ENCODE measurements around the gene MRPS26. TPM values are rescaled to one million over a fixed set of nuclear protein-coding genes. Genes with fewer than 3 reads are reported as not detected.
"Not testable (repeated sequence)": the region's sequence is repeated elsewhere in the genome, so short reads cannot be mapped to it uniquely, and the experiment has no call there.

MRPS26 gene
- polyA plus RNA-seq, 5 donors = 34.1 to 70.1 (median 46.3) TPM

- DNase-seq = no peak
These were observed 6.4 kb upstream of the MRPS26 start for GRCh38 chr20:3039426-3039825.

DNA sequence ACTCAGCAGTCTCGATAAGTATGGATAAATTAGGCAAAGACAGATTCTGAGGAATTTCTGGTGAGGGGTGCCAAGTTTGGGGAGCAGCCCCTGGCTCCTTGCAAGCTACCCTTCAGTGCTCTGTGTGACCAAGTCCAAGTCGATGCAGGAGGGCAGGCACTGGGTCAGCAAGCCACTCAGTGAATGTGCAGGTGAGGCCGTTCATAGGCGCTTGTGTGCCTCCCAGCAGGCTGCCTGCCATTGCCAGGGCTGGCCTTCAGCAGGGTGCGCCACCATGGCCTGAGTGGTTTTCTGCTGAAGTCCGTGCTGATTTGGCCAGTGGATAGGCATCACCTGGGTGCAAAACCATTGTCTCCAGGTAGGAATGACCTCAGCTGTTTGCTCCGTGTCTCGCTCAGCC, 5.8 kb upstream of the MRPS26 start:
- no peak for DNase-seq

GRCh38 chr20:3041854-3042409, 3.9 kb upstream of the MRPS26 start:
- DNase-seq = peak; percentile 32 to 34

DNA sequence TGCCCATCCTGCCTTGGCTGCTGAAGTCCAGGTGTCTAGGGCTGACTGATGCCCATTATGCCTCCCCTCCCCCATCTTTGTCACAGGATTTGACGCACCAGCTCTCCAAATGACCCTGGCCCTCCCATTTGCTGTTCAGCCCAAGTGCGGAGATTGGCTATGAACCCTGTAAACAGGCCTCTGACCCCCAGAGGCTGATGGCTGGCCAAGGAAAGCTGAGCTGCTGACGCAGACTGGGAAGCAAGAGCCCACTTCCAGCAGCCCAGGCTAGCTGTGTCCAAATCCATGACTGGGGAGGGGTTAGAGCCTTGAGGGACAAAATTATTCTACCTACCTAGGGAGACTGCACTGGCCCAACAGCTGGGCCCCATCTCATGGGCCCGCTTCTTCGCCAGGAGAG, 3.2 kb upstream of the MRPS26 start:
- DNase-seq = peak; percentile 40 to 46

DNA sequence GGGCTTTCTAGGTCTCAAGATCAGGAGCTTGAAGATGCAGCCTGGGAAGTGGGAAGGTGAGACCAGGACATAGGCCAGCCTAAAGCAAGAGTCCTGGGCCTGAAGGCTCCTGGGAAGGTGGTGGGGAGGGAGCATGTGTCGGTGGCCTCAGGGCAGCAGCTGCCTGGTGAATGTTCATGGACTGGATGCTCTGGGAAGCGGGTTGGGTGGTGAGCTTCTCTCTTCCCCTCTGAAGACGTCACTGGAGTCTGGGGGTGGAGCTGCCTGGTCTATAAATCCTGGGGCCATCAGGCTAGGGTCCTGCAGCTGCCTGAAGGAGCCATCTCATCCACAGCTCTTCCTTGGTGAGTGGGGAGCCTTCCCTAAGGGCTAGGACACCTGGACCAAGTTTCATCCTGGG, 2.5 kb upstream of the MRPS26 start, which contains the start of gene GNRH2:
GNRH2 (plus strand) TSS at position 301 of the 400 bp plus-strand sequence. CDS start 793 bp downstream, outside the sequence.
- DNase-seq = no peak

GRCh38 chr20:3044336-3044965, 1.4 kb upstream of the MRPS26 start:
- no peak for DNase-seq

DNA sequence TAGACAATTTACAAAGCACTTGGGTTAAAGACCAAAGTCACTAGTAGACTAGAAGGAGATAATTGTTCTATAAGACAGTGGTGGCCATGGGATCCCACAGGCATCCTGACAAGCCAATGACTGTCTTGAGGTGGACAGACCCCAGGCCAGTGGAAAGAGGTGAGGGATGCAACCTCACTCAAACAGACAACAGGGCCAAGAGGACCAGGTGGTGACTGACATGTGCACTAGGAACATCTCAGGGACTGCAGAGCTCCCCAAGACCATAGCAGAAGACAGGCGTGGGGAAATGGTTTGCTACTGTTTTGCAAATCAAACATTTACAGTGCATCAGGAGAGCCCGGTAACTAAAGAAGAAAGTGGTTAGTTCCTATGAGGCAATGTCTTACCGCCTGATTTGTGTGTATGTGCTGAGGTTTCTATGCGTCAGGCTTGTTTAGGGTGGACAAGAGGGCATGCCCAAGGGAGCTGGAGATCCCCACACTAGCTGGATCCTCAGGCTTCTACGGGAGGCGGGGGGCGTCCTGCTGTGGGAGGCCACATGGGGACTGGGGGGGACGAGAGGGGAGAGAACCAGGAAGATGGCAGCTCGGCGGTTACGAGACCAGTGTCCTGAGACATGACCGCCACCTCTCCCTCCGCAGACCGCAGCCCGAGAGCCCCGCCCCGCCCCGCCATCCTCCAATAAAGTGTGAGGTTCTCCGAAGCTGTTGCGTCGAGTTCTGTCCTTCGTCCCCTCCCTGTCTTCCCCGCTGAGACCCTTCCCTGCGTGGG, 623 bp upstream of the MRPS26 start:
- DNase-seq = no peak

DNA sequence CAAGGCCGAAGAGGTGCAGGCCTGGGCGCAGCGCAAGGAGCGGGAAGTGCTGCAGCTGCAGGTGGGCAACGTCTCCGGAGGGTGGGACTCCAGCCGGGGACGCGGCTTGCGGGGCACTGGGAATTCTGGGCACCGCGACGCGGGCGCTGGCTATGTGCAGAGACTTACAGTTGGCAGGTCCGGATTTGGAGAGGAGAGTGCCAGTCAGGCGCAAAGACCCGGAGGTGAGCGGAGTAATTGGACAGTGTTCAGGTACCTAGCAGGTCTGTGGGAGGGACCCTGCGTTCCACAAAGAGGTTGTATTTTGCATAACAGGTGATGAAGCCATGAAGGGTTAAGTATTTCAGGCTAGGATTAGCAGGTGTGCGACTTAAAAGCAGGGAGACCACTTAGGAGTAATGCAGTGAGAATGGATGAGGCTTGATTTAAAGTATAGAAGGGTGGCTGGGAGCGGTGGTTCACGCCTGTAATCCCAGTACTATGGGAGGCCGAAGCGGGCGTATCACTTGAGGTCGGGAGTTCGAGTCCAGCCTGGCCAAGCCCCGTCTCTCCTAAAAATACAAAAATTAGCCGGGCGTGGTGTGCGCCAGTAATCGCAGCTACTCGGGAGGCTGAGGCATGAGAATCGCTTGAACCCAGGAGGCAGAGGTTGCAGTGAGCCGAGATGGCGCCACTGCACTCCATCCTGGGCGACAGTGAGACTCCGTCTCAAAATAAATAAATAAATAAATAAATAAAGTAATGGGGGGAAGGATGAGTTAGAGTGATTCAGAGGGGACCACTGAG, 1.0 kb downstream of the MRPS26 start:
- peak in 1 of 2 donors; percentile 23 for DNase-seq

- DNase-seq = no peak
These were observed 1.9 kb downstream of the MRPS26 start for GRCh38 chr20:3047486-3048419.

DNA sequence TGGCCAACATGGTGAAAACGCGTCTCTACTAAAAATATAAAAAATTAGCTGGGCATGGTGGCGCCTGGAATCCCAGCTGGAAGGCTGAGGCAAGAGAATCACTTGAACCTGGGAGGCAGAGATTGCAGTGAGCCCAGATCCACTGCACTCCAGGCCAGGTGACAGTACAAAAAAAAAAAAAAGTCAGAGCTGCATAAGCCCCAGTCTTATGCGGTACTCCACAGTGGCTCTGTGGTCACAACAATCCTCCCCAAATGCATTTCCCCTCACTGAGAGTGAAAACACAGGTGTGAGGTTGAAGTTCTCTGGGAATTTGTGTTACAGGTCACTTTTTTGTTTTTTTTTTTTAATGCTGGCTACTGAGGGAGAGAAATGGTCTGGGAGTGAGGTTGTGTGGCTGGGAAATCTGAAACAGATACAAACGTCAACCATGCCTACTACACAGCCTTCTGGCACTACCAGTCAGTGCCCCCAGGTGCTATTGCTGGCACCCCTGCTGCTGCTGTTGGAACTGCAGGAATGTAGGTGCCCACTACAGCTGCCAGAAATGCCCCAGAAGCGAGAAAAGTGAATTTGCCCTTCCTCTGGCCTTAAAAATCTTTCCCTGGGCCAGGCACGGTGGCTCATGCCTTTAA, 5.7 kb downstream of the MRPS26 start:
- DNase-seq = no peak

DNA sequence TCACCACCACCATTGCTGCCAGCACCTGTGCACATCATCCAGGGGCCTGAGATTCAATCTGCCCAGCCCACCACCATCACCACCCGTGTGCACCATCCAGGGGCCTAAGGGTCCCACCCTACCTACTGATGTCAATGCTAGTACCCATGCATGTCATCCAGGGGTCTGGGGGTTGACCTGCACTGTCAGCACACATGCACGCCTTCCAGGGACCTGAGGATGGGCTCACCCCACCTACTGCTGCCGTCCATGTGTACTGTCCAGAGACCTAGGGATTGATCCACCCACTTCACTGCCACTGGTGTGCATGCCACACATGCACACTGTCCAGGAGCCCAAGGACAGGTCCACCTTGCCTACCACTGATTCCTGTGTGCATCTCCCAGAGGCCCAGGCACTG, 13.6 kb downstream of the MRPS26 start:
- DNase-seq = no peak

GRCh38 chr20:3064119-3064518, 18.3 kb downstream of the MRPS26 start:
- DNase-seq = not testable (repeated sequence)

DNA sequence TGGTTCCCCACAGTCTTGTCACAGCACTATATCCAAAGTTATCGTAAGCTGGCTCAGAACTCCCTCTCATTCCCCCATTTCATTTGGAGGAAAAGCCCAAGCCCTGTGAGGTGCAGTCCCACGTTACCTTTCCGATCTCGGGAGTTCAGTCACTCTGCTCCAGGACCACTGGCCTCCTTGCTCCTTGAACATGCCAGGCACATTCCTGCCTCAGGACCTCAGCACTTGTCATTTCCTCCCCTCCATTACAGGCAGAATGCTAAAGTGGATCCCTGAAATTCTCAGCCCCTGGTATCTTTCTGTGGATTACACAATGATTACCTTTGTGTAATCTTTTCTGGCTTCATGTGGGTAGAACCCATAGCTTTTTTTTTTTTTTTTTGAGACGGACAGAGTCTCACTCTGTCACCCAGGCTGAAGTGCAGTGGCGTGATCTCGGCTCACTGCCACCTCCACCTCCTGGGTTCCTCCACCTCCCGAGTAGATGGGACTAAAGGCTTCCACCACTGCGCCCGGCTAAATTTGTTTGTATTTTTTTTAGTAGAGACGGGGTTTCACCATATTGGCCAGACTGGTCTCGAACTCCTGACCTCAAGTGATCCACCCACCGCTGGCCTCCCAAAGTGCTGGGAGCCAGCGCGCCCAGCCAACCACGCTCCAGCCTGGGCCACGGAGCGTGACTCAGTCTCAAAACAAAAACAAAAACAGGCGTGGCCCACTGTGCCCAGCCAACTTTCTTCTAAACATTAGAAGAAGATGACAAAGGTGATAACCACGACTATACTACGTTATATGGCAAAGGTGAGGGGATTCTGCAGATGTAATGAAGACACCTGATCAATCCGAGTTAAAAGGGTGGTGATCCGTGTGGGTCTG, 21.5 kb downstream of the MRPS26 start:
- no peak for DNase-seq

DNA sequence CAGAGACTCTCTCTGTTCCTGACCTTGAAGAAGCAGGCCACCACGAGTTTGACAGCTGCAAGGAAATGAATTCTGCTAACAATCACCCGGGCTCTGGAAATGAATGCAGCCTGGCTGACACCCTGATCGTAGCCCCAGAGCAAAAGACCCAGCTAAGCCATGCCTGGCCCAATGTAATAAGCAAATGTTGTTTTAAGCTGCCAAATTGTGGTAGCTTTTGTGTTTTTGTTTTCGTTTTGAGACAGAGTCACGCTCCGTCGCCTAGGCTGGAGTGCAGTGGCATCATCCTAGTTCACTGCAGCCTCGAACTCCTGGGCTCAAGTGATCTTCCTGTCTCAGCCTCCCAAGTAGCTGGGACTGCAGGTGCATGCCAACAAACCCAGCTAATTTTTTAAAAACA, 22.2 kb downstream of the MRPS26 start:
- no peak for DNase-seq

- no peak for DNase-seq
These were observed 23.4 kb downstream of the MRPS26 start for GRCh38 chr20:3068986-3069900.

- no peak for DNase-seq
These were observed 24.9 kb downstream of the MRPS26 start for GRCh38 chr20:3070725-3071124.

- no peak for DNase-seq
These were observed 25.4 kb downstream of the MRPS26 start for GRCh38 chr20:3071266-3071609.

All from right lung (tissue), 5 donors.